ENCODE results near the gene CD163L1. TPM values are rescaled to one million over a fixed set of nuclear protein-coding genes. Genes with fewer than 3 reads are reported as not detected.

Gene CD163L1
- total RNA-seq = 0.18 and 0.29 TPM in 2 replicates

GRCh38 chr12:7444076-7444475 lies at the start of gene CD163L1:
Gene CD163L1, minus strand, starts transcription at chr12:7444153. Its CDS starts 26 bp downstream, at chr12:7444127.

Other genes with a start within 250 kb of the CD163L1 start
- gene ACSM4, start 140.1 kb downstream of the CD163L1 start, total RNA-seq = not detected in 2 replicates
- not detected in 2 replicates for gene CD163, start 59.6 kb upstream of the CD163L1 start, total RNA-seq
- not detected in 2 replicates for gene APOBEC1, start 221.8 kb upstream of the CD163L1 start, total RNA-seq

All from myometrial cell (primary cell).